Memory B cell (primary cell): ENCODE data around the gene LMO2.

Experiments
- ATAC-seq: fragments of 150-1000 bp; cut with Tn5 transposase; 2 replicates; pipeline ENCODE4 v1.10.0; 2021; ENCODE audit warnings: low read depth, mild to moderate bottlenecking, moderate library complexity
- DNase-seq, 2 donors: peaks; one replicate each; pipeline ENCODE4 v3.0.0; 2022; ENCODE audit warnings: low spot score in 2 of 2
- H3K27ac Mint-ChIP-seq: one replicate; pipeline ENCODE4 v1.8.0; 2022; ENCODE audit warnings: mild to moderate bottlenecking, moderate library complexity, mixed read lengths
- H3K27me3 Mint-ChIP-seq: one replicate; pipeline ENCODE4 v1.8.0; 2022; ENCODE audit warnings: mixed read lengths
- H3K36me3 Mint-ChIP-seq: one replicate; pipeline ENCODE4 v1.8.0; 2022; ENCODE audit warnings: mild to moderate bottlenecking, mixed read lengths
- H3K4me1 Mint-ChIP-seq: one replicate; pipeline ENCODE4 v1.8.0; 2022; ENCODE audit warnings: mixed read lengths
- H3K4me3 Mint-ChIP-seq: one replicate; pipeline ENCODE4 v1.8.0; 2022; ENCODE audit warnings: mild to moderate bottlenecking, moderate library complexity, mixed read lengths
- H3K9me3 Mint-ChIP-seq: one replicate; pipeline ENCODE4 v1.8.0; 2022; ENCODE audit warnings: mixed read lengths

The LMO2 gene

GRCh38 chr11:33889821-33890378 is 2.0 kb downstream of the LMO2 start:
- Mint-ChIP-seq H3K4me3 (no peak overlapping the region), H3K4me1 (peaks cover 28% of the 10 kb centered on the region), H3K27me3 (no peaks in the 10 kb centered on the region), H3K36me3 (no peaks in the 10 kb centered on the region), H3K27ac (no peak overlapping the region), H3K9me3 (no peaks in the 10 kb centered on the region)
- ATAC-seq = no peak
- no peak for DNase-seq

DNA sequence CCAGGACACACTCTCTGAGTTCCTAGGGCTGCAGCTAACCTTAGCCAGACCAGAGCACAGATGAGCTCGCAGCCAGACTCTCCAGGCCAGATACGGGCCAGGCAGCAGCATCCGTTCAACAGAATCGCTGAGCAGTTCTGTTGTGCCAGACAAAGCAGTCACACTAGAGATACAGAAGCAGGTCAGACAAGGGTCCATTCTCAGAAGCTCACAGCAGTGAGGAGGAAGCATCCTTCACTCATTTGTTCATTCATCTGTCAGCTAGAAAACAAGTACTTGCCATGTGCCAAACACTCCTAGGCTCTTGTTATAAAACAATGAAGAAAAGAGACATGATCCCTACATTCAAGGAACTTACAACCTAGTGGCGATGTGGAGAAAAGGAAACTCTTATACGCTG is 2.6 kb downstream of the LMO2 start:
- Mint-ChIP-seq H3K4me3 (no peak overlapping the region), H3K27ac (no peak overlapping the region), H3K36me3 (no peaks in the 10 kb centered on the region), H3K27me3 (no peaks in the 10 kb centered on the region), H3K4me1 (peaks cover 27% of the 10 kb centered on the region), H3K9me3 (no peaks in the 10 kb centered on the region)
- ATAC-seq (no peak), DNase-seq (no peak)

DNA sequence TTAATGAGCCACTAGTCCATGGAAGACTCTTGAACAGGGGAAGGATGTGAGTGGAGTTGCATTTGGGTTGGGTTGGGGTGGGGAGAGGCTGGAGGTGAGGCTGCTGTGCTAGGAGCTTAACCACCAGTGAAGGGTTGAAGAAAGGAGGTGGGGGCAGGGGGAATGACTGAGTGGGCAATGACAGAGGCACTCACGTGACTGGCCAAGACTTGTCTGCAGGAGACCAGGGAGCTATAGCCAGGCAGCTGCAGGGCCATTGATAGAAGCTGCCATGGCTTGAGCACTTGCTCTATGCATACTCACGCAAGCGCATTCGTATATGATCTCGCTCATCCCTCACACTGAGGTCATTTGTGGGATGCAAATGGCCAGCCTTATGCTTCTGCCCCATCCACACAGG is 4.0 kb downstream of the LMO2 start:
- Mint-ChIP-seq H3K27me3 (no peaks in the 10 kb centered on the region), H3K4me3 (no peak overlapping the region), H3K36me3 (no peaks in the 10 kb centered on the region), H3K4me1 (peaks cover 13% of the 10 kb centered on the region), H3K27ac (no peak overlapping the region), H3K9me3 (no peaks in the 10 kb centered on the region)
- DNase-seq (no peak), ATAC-seq (no peak)

DNA sequence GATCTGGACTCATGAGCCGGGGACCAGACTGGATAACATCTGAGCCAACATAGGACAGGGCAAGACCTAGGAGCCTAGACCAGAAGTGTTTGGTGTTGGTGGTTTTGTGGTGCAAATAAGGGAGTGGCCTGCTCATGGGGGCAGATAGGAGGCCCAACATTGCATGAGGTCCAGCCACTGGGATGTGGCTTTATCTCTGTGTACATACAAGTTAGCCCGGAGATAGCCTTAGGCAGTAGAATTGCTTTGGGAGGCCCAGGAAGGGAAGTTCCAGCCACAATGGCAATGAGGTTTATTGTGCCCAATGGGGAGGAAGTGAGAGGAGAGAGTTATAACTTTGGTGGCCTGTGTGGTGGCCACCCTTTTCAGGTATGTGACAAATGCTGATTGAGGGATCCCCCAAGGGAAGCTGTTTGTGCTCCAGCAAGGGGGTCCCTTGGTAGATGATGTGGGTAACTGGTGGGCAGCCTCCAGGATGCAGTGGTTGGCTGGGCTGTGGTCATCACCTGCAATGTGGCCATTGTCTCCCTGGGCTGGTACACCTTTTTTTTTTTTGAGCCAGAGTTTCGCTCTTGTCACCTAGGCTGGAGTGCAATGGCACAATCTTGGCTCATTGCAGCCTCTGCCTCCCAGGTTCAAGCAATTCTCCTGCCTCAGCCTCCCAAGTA is 6.4 kb downstream of the LMO2 start:
- Mint-ChIP-seq H3K9me3 (no peaks in the 10 kb centered on the region), H3K36me3 (no peaks in the 10 kb centered on the region), H3K4me3 (no peak overlapping the region), H3K27me3 (peaks cover 2% of the 10 kb centered on the region), H3K27ac (no peak overlapping the region), H3K4me1 (peaks cover 6% of the 10 kb centered on the region)
- DNase-seq (no peak), ATAC-seq (no peak)

GRCh38 chr11:33884601-33885000 is 7.3 kb downstream of the LMO2 start:
- ATAC-seq (no peak), DNase-seq (no peak)
- H3K27me3 Mint-ChIP-seq = peaks cover 2% of the 10 kb centered on the region
- no peak overlapping the region for H3K27ac Mint-ChIP-seq
- H3K4me3 Mint-ChIP-seq = no peak overlapping the region
- H3K4me1 Mint-ChIP-seq = peaks cover 6% of the 10 kb centered on the region
- no peaks in the 10 kb centered on the region for H3K9me3 Mint-ChIP-seq
- no peaks in the 10 kb centered on the region for H3K36me3 Mint-ChIP-seq

GRCh38 chr11:33884035-33884434 is 7.8 kb downstream of the LMO2 start:
- Mint-ChIP-seq H3K4me1 (peaks cover 6% of the 10 kb centered on the region), H3K9me3 (no peaks in the 10 kb centered on the region), H3K4me3 (no peak overlapping the region), H3K27ac (no peak overlapping the region), H3K36me3 (no peaks in the 10 kb centered on the region), H3K27me3 (peaks cover 2% of the 10 kb centered on the region)
- no peak for DNase-seq
- no peak for ATAC-seq

DNA sequence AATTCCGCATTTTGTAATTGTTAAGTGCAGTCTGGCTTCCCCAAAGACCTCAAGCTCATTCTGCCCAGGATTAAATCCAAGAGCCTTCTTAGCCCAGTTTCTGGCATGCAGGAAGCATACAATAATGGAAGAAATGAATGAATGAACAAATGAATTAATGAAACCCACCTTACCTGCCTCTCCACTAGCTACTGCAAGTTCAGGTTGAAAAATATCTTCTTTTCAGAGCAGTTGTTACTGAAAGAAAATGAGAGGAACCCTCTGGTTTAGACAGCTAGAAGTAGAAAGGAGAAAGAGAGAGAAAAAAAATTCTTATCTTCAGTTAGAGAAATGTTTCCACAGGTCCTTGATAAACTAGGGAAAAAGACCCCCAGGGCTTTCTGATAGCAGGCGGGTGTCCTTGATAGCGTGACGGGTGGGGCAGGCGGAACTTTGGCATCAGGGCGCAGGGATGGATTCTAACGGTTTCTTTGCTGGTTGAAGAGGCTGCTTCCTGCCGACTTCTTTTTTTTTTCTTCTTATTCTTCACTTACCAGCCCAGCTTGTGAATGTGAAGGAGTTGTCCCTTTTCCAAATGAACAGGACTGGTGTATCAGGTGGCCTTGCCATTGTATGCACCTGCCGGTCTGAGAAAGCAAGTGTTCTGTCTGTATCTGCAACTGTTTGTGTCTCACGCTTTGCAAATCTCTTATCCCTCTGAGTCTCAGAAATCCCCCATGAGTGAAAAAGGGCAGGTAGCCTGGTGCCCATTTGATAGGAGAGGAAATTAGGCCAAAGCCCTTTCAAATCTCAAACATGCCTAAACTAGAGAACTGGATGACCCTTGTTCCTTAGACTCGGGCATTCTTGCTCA is 10.0 kb downstream of the LMO2 start:
- H3K27ac Mint-ChIP-seq = no peak overlapping the region
- peaks cover 2% of the 10 kb centered on the region for H3K27me3 Mint-ChIP-seq
- no peak overlapping the region for H3K4me3 Mint-ChIP-seq
- H3K36me3 Mint-ChIP-seq = no peaks in the 10 kb centered on the region
- DNase-seq (no peak), ATAC-seq (no peak)
- H3K4me1 Mint-ChIP-seq = peaks cover 6% of the 10 kb centered on the region
- no peaks in the 10 kb centered on the region for H3K9me3 Mint-ChIP-seq

GRCh38 chr11:33880979-33881378 is 10.9 kb downstream of the LMO2 start:
- H3K9me3 Mint-ChIP-seq = no peaks in the 10 kb centered on the region

GRCh38 chr11:33879375-33879774 is 12.5 kb downstream of the LMO2 start:
- Mint-ChIP-seq H3K36me3 (no peaks in the 10 kb centered on the region), H3K9me3 (no peaks in the 10 kb centered on the region), H3K27me3 (peaks cover 4% of the 10 kb centered on the region), H3K4me3 (no peak overlapping the region), H3K27ac (no peak overlapping the region), H3K4me1 (peaks cover 2% of the 10 kb centered on the region)
- ATAC-seq (no peak), DNase-seq (no peak)

More at GRCh38 chr11:33880979-33881378, 10.9 kb downstream of the LMO2 start:
- H3K4me1 Mint-ChIP-seq = peaks cover 6% of the 10 kb centered on the region
- no peak overlapping the region for H3K27ac Mint-ChIP-seq
- no peaks in the 10 kb centered on the region for H3K36me3 Mint-ChIP-seq
- DNase-seq (no peak), ATAC-seq (no peak)
- no peak overlapping the region for H3K4me3 Mint-ChIP-seq
- H3K27me3 Mint-ChIP-seq = peaks cover 3% of the 10 kb centered on the region

DNA sequence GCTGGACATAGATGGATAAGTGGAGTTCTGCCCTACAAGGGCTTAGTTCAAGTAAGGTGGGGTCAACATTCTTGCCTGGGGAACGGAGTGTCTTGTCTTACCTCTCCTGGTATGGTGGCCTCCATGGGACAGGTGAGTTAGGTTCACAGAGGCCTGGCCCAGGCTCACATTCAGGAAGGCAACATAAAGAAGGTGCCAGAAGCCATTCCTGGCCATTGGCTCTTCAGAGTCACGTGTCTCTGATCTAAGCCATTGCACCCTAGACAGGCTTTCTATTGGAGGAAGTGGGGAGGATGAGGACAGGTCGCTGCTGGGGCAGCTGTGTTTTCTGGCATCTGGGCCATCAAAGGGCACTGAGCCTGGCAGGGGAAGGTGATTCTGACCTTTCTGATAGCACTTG is 14.8 kb downstream of the LMO2 start:
- peaks cover under 1% of the 10 kb centered on the region for H3K4me1 Mint-ChIP-seq
- DNase-seq (no peak), ATAC-seq (no peak)
- H3K36me3 Mint-ChIP-seq = no peaks in the 10 kb centered on the region
- H3K4me3 Mint-ChIP-seq = no peak overlapping the region
- no peak overlapping the region for H3K27ac Mint-ChIP-seq
- no peaks in the 10 kb centered on the region for H3K9me3 Mint-ChIP-seq
- H3K27me3 Mint-ChIP-seq = peaks cover 2% of the 10 kb centered on the region

- DNase-seq (no peak), ATAC-seq (no peak)
- no peak overlapping the region for H3K27ac Mint-ChIP-seq
- H3K36me3 Mint-ChIP-seq = no peaks in the 10 kb centered on the region
- H3K9me3 Mint-ChIP-seq = no peaks in the 10 kb centered on the region
- H3K27me3 Mint-ChIP-seq = peaks cover 2% of the 10 kb centered on the region
- H3K4me3 Mint-ChIP-seq = no peak overlapping the region
- peaks cover 3% of the 10 kb centered on the region for H3K4me1 Mint-ChIP-seq
These were observed 16.1 kb downstream of the LMO2 start for GRCh38 chr11:33875621-33876294.

GRCh38 chr11:33874910-33875490 is 16.9 kb downstream of the LMO2 start:
- ATAC-seq (no peak), DNase-seq (no peak)
- no peaks in the 10 kb centered on the region for H3K9me3 Mint-ChIP-seq
- peaks cover 9% of the 10 kb centered on the region for H3K4me1 Mint-ChIP-seq
- no peak overlapping the region for H3K27ac Mint-ChIP-seq
- peaks cover 2% of the 10 kb centered on the region for H3K27me3 Mint-ChIP-seq
- no peak overlapping the region for H3K4me3 Mint-ChIP-seq
- H3K36me3 Mint-ChIP-seq = no peaks in the 10 kb centered on the region

- Mint-ChIP-seq H3K4me3 (no peak overlapping the region), H3K27me3 (peaks cover 2% of the 10 kb centered on the region)
- ATAC-seq = no peak
These were observed 17.4 kb downstream of the LMO2 start for GRCh38 chr11:33874433-33874832.

More at GRCh38 chr11:33874433-33874832, 17.4 kb downstream of the LMO2 start:
- DNase-seq = no peak
- Mint-ChIP-seq H3K27ac (no peak overlapping the region), H3K36me3 (no peaks in the 10 kb centered on the region), H3K4me1 (peaks cover 12% of the 10 kb centered on the region), H3K9me3 (no peaks in the 10 kb centered on the region)
